GM19455 (cell line): ENCODE data around the gene HOXA5.
A peak's percentile ranks its signal among the peaks of the same experiment; 100 is the strongest.

ENCODE experiments used
- ATAC-seq: cut with Tn5 transposase; IDR thresholded peaks from one replicate; pipeline ENCODE4 v1.9.1; 2021; ENCODE audit not compliant: unreplicated experiment

The HOXA5 gene

GRCh38 chr7:27137640-27138315 is 5.7 kb downstream of the HOXA5 start:
- ATAC-seq: no peak

GRCh38 chr7:27134392-27134791 is 9.1 kb downstream of the HOXA5 start:
- no peak for ATAC-seq

GRCh38 chr7:27133409-27134231 is 9.9 kb downstream of the HOXA5 start:
- ATAC-seq: no peak

GRCh38 chr7:27132978-27133377 is 10.5 kb downstream of the HOXA5 start:
- ATAC-seq: no peak

GRCh38 chr7:27132214-27132613 is 11.3 kb downstream of the HOXA5 start:
- ATAC-seq: no peak

- no peak for ATAC-seq
Measured at GRCh38 chr7:27131390-27131819, 12.1 kb downstream of the HOXA5 start.

- ATAC-seq: peak; percentile 69
Measured at GRCh38 chr7:27130540-27131389, 12.7 kb downstream of the HOXA5 start, which contains the start of gene HOXA4. Gene HOXA4, minus strand, starts transcription at chr7:27130757. Its CDS starts 24 bp downstream, at chr7:27130733.

GRCh38 chr7:27129729-27130539 is 13.5 kb downstream of the HOXA5 start:
- ATAC-seq: peak; percentile 27

GRCh38 chr7:27128776-27129728 is 14.4 kb downstream of the HOXA5 start:
- ATAC-seq: no peak

GRCh38 chr7:27128034-27128433 is 15.4 kb downstream of the HOXA5 start:
- no peak for ATAC-seq

GRCh38 chr7:27126596-27127327 is 16.7 kb downstream of the HOXA5 start:
- ATAC-seq: no peak

- ATAC-seq: no peak
Measured at GRCh38 chr7:27125986-27126394, 17.5 kb downstream of the HOXA5 start.

GRCh38 chr7:27124902-27125689 is 18.4 kb downstream of the HOXA5 start:
- ATAC-seq: no peak

GRCh38 chr7:27124096-27124901 is 19.2 kb downstream of the HOXA5 start:
- ATAC-seq: no peak

GRCh38 chr7:27123477-27124053 is 19.9 kb downstream of the HOXA5 start:
- ATAC-seq: no peak

GRCh38 chr7:27123007-27123476 is 20.4 kb downstream of the HOXA5 start:
- no peak for ATAC-seq
